HUDEP-2 (cell line): ENCODE measurements around the gene CCL26.

Experiments
- DNase-seq, 76 experiments: peaks; one replicate each; lab custom pipeline; 2025; ENCODE audit not compliant: unreplicated experiment in 76 of 76; lab: John Stamatoyannopoulos, UW

CCL26 gene

GRCh38 chr7:75772081-75773077 lies at the start of gene CCL26:
CCL26 (minus strand) TSS chr7:75772211; CDS start chr7:75772176, 35 bp downstream.
- DNase-seq: peak in 10 of 76 experiments; percentile 1 to 24 (median 4)

GRCh38 chr7:75820688-75821087 lies 48.7 kb upstream of the CCL26 start:
- DNase-seq: no peak

- DNase-seq: no peak
Observed at GRCh38 chr7:75819711-75820110, 47.7 kb upstream of the CCL26 start.

GRCh38 chr7:75818472-75818871 lies 46.5 kb upstream of the CCL26 start:
- no peak for DNase-seq

- no peak for DNase-seq
Observed at GRCh38 chr7:75817116-75817515, 45.1 kb upstream of the CCL26 start.

- no peak for DNase-seq
Observed at GRCh38 chr7:75815418-75816064, 43.5 kb upstream of the CCL26 start.

GRCh38 chr7:75814407-75814947 lies 42.5 kb upstream of the CCL26 start:
- DNase-seq: no peak

- no peak for DNase-seq
Observed at GRCh38 chr7:75813781-75814236, 41.8 kb upstream of the CCL26 start, which contains the start of gene CCL24. CCL24 (minus strand) TSS chr7:75813806; CDS start chr7:75813715, 91 bp downstream.

- DNase-seq: no peak
Observed at GRCh38 chr7:75813084-75813483, 41.1 kb upstream of the CCL26 start.

GRCh38 chr7:75811894-75812678 lies 40.1 kb upstream of the CCL26 start:
- DNase-seq: no peak

- DNase-seq: no peak
Observed at GRCh38 chr7:75809396-75809795, 37.4 kb upstream of the CCL26 start.

- peak in 1 of 76 experiments; percentile 1 for DNase-seq
Observed at GRCh38 chr7:75808106-75808505, 36.1 kb upstream of the CCL26 start.

- no peak for DNase-seq
Observed at GRCh38 chr7:75807452-75807851, 35.4 kb upstream of the CCL26 start.

- no peak for DNase-seq
Observed at GRCh38 chr7:75806560-75807307, 34.7 kb upstream of the CCL26 start.

GRCh38 chr7:75804705-75805104 lies 32.7 kb upstream of the CCL26 start:
- no peak for DNase-seq

GRCh38 chr7:75804004-75804403 lies 32.0 kb upstream of the CCL26 start:
- DNase-seq: peak in 1 of 76 experiments; percentile 0

GRCh38 chr7:75802552-75802821 lies 30.5 kb upstream of the CCL26 start:
- no peak for DNase-seq

- DNase-seq: peak in 19 of 76 experiments; percentile 2 to 25 (median 5)
Observed at GRCh38 chr7:75798770-75799169, 26.8 kb upstream of the CCL26 start.

- DNase-seq: no peak
Observed at GRCh38 chr7:75796420-75796819, 24.4 kb upstream of the CCL26 start.

- DNase-seq: no peak
Observed at GRCh38 chr7:75795831-75796285, 23.8 kb upstream of the CCL26 start.
